HepG2 (cell line): ENCODE data around the gene RBM25. TPM values are rescaled to one million over a fixed set of nuclear protein-coding genes. Genes with fewer than 3 reads are reported as not detected.
A peak's percentile ranks its signal among the peaks of the same experiment; 100 is the strongest.

ENCODE experiments used
- ATM ChIP-seq: fragments of 450-650 bp; IDR thresholded peaks from 2 replicates; pipeline ENCODE4 v1.7.1; 2017; ENCODE audit warnings: mild to moderate bottlenecking, borderline replicate concordance
- DMAP1 ChIP-seq: IDR thresholded peaks from 2 replicates; pipeline ENCODE4 v1.6.1; 2016
- KLF16 ChIP-seq, 2 experiments: sonication (generic) in 1 of 2; formaldehyde crosslinking in 1 of 2; IDR thresholded peaks; 2 replicates each; pipeline versions ENCODE4 v1.6.1 to v1.8.0; 2016 to 2023; ENCODE audit warnings: missing genetic modification reagents in 2 of 2, missing compliant biosample characterization in 1 of 2
- RFX3 ChIP-seq: IDR thresholded peaks from 2 replicates; pipeline ENCODE4 v1.6.1; 2016; ENCODE audit warnings: missing biosample characterization, missing genetic modification reagents
- RXRA ChIP-seq: sonication (generic); formaldehyde crosslinking; IDR thresholded peaks from 2 replicates; pipeline ENCODE4 v1.5.1; 2020; ENCODE audit warnings: missing genetic modification reagents
- SAP130 ChIP-seq: IDR thresholded peaks from 2 replicates; pipeline ENCODE4 v1.6.1; 2016; ENCODE audit warnings: low read depth
- SOX13 ChIP-seq, 3 experiments: fragments of 450-650 bp in 1 of 3; sonication (generic) in 1 of 3; formaldehyde crosslinking in 1 of 3; IDR thresholded peaks in 2 of 3; conservative IDR thresholded peaks in 1 of 3; 2 replicates each; pipeline versions ENCODE4 v1.5.0 to v1.6.1; 2016 to 2020; ENCODE audit warnings: antibody characterized with exemption in 1 of 3, mild to moderate bottlenecking in 1 of 3, missing compliant biosample characterization in 1 of 3, missing genetic modification reagents in 1 of 3, moderate library complexity in 1 of 3
- SOX6 ChIP-seq, 2 experiments: fragments of 450-650 bp in 1 of 2; sonication (generic) in 1 of 2; formaldehyde crosslinking in 1 of 2; IDR thresholded peaks; 2 replicates each; pipeline versions ENCODE4 v1.4.0 to v1.6.1; 2017 to 2020; ENCODE audit warnings: antibody characterized with exemption in 1 of 2, mild to moderate bottlenecking in 1 of 2, missing genetic modification reagents in 1 of 2
- ZFP37 ChIP-seq: sonication (generic); formaldehyde crosslinking; IDR thresholded peaks from 2 replicates; pipeline ENCODE4 v1.4.0; 2020; ENCODE audit warnings: missing genetic modification reagents, borderline replicate concordance
- ZNF101 ChIP-seq: sonication (generic); formaldehyde crosslinking; IDR thresholded peaks from 2 replicates; pipeline ENCODE4 v1.4.0; 2020; ENCODE audit warnings: mild to moderate bottlenecking, low read depth, missing genetic modification reagents, borderline replicate concordance
- ZNF232 ChIP-seq: sonication (generic); formaldehyde crosslinking; IDR thresholded peaks from 2 replicates; pipeline ENCODE4 v1.4.0; 2020; ENCODE audit warnings: missing genetic modification reagents, borderline replicate concordance
- ZNF253 ChIP-seq: sonication (generic); formaldehyde crosslinking; IDR thresholded peaks from 2 replicates; pipeline ENCODE4 v1.8.0; 2022; ENCODE audit warnings: mild to moderate bottlenecking, missing genetic modification reagents, borderline replicate concordance
- ZNF264 ChIP-seq: sonication (generic); formaldehyde crosslinking; IDR thresholded peaks from 2 replicates; pipeline ENCODE4 v1.4.0; 2020; ENCODE audit warnings: missing genetic modification reagents
- ZNF34 ChIP-seq: sonication (generic); formaldehyde crosslinking; IDR thresholded peaks from 2 replicates; pipeline ENCODE4 v1.4.0; 2020; ENCODE audit warnings: mild to moderate bottlenecking, missing genetic modification reagents, borderline replicate concordance
- ZNF547 ChIP-seq: sonication (generic); formaldehyde crosslinking; IDR thresholded peaks from 2 replicates; pipeline ENCODE4 v1.5.1; 2020; ENCODE audit warnings: mild to moderate bottlenecking, missing genetic modification reagents
- ZNF839 ChIP-seq: sonication (generic); formaldehyde crosslinking; IDR thresholded peaks from 2 replicates; pipeline ENCODE4 v1.4.0; 2020; ENCODE audit warnings: missing genetic modification reagents, mild to moderate bottlenecking, borderline replicate concordance
- ZNF883 ChIP-seq: sonication (generic); formaldehyde crosslinking; IDR thresholded peaks from 2 replicates; pipeline ENCODE4 v1.5.1; 2020; ENCODE audit warnings: mild to moderate bottlenecking, missing genetic modification reagents; ENCODE audit errors: not compliant biosample characterization
- polyA plus RNA-seq, 8 experiments: library from polyadenylated mRNA; depleted of rRNA in 3 of 8; stranded (reverse) in 7 of 8; unstranded in 1 of 8; fragments of >200 nt; fragmentation: Illumina TruSeq in 4 of 8; extraction: Trizol in 4 of 8; gene quantifications; 2 replicates each; pipeline versions ENCODE4 v1.2.1 to v1.2.3, GENCODE V29; 2011 to 2016; ENCODE audit warnings: low read depth in 4 of 8, missing spikeins in 1 of 8, mixed read lengths in 1 of 8; ENCODE audit not compliant: insufficient read depth in 1 of 8
- total RNA-seq, 5 experiments: library from RNA; depleted of rRNA; stranded (reverse); fragments of >200 nt; fragmentation: Illumina TruSeq; extraction: Trizol; gene quantifications; 2 replicates each; pipeline ENCODE4 v1.2.3, GENCODE V29; 2016; ENCODE audit warnings: low read depth in 1 of 5
- TF ChIP-seq, protein P1 (sequence below): sonication (generic); formaldehyde crosslinking; IDR thresholded peaks from 2 replicates; pipeline ENCODE4 v1.4.0; 2020; ENCODE audit warnings: missing genetic modification reagents, borderline replicate concordance
- TF ChIP-seq, protein P2 (sequence below): sonication (generic); formaldehyde crosslinking; IDR thresholded peaks from 2 replicates; pipeline ENCODE4 v1.4.0; 2020; ENCODE audit warnings: missing genetic modification reagents
- TF ChIP-seq, protein P3 (sequence below): sonication (generic); formaldehyde crosslinking; IDR thresholded peaks from 2 replicates; pipeline ENCODE4 v1.4.0; 2020; ENCODE audit warnings: missing genetic modification reagents

The RBM25 gene
- total and polyA plus RNA-seq, 2 of the 13 experiments (the other 11 are each of a cell fraction or from before 2014, with no cell fraction given) = 34.1 to 65.9 TPM

DNA sequence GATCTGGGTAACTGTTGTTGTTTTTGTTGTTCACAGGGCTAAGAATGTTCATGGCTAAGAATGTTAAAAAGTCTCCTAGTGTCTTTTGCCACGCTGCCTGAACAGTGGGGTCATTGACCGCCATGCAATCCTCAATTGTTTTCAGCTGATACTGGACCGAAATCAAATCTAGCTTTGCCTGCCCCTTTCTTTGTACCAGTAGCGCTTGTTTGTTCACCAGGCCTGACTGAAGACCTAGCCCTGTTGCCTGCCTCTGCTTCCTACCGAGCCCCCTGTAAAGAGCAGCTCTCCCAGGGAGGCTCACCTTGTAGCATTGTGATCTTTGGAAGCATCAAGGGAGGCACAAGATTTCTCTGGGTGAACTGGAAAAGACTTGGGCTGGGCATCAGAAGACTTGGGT is 84.7 kb downstream of the RBM25 start (continued):
- TF ChIP-seq, protein P1, sequence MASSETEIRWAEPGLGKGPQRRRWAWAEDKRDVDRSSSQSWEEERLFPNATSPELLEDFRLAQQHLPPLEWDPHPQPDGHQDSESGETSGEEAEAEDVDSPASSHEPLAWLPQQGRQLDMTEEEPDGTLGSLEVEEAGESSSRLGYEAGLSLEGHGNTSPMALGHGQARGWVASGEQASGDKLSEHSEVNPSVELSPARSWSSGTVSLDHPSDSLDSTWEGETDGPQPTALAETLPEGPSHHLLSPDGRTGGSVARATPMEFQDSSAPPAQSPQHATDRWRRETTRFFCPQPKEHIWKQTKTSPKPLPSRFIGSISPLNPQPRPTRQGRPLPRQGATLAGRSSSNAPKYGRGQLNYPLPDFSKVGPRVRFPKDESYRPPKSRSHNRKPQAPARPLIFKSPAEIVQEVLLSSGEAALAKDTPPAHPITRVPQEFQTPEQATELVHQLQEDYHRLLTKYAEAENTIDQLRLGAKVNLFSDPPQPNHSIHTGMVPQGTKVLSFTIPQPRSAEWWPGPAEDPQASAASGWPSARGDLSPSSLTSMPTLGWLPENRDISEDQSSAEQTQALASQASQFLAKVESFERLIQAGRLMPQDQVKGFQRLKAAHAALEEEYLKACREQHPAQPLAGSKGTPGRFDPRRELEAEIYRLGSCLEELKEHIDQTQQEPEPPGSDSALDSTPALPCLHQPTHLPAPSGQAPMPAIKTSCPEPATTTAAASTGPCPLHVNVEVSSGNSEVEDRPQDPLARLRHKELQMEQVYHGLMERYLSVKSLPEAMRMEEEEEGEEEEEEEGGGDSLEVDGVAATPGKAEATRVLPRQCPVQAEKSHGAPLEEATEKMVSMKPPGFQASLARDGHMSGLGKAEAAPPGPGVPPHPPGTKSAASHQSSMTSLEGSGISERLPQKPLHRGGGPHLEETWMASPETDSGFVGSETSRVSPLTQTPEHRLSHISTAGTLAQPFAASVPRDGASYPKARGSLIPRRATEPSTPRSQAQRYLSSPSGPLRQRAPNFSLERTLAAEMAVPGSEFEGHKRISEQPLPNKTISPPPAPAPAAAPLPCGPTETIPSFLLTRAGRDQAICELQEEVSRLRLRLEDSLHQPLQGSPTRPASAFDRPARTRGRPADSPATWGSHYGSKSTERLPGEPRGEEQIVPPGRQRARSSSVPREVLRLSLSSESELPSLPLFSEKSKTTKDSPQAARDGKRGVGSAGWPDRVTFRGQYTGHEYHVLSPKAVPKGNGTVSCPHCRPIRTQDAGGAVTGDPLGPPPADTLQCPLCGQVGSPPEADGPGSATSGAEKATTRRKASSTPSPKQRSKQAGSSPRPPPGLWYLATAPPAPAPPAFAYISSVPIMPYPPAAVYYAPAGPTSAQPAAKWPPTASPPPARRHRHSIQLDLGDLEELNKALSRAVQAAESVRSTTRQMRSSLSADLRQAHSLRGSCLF (CRISPR knock-in tag) = no peak
- TF ChIP-seq SAP130 = no peak
- no peak for TF ChIP-seq KLF16 (CRISPR knock-in tag; IDR thresholded peaks at IDR 0.05)
- TF ChIP-seq ZNF34 (CRISPR knock-in tag) = no peak
- TF ChIP-seq SOX13 (IDR thresholded peaks at IDR 0.05) = no peak
- peak in 1 of 2 experiments; percentile 64; a peak in 2 of 4 replicates for TF ChIP-seq SOX13 (CRISPR knock-in tag; conservative IDR thresholded peaks at IDR 0.05 in 1 of 2, IDR thresholded peaks at IDR 0.05 in 1 of 2)
- TF ChIP-seq, protein P2, sequence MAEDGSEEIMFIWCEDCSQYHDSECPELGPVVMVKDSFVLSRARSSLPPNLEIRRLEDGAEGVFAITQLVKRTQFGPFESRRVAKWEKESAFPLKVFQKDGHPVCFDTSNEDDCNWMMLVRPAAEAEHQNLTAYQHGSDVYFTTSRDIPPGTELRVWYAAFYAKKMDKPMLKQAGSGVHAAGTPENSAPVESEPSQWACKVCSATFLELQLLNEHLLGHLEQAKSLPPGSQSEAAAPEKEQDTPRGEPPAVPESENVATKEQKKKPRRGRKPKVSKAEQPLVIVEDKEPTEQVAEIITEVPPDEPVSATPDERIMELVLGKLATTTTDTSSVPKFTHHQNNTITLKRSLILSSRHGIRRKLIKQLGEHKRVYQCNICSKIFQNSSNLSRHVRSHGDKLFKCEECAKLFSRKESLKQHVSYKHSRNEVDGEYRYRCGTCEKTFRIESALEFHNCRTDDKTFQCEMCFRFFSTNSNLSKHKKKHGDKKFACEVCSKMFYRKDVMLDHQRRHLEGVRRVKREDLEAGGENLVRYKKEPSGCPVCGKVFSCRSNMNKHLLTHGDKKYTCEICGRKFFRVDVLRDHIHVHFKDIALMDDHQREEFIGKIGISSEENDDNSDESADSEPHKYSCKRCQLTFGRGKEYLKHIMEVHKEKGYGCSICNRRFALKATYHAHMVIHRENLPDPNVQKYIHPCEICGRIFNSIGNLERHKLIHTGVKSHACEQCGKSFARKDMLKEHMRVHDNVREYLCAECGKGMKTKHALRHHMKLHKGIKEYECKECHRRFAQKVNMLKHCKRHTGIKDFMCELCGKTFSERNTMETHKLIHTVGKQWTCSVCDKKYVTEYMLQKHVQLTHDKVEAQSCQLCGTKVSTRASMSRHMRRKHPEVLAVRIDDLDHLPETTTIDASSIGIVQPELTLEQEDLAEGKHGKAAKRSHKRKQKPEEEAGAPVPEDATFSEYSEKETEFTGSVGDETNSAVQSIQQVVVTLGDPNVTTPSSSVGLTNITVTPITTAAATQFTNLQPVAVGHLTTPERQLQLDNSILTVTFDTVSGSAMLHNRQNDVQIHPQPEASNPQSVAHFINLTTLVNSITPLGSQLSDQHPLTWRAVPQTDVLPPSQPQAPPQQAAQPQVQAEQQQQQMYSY (CRISPR knock-in tag) = no peak
- no peak for TF ChIP-seq SOX6 (IDR thresholded peaks at IDR 0.05)
- peak; percentile 50 for TF ChIP-seq SOX6 (CRISPR knock-in tag; IDR thresholded peaks at IDR 0.05)
- TF ChIP-seq, protein P3, sequence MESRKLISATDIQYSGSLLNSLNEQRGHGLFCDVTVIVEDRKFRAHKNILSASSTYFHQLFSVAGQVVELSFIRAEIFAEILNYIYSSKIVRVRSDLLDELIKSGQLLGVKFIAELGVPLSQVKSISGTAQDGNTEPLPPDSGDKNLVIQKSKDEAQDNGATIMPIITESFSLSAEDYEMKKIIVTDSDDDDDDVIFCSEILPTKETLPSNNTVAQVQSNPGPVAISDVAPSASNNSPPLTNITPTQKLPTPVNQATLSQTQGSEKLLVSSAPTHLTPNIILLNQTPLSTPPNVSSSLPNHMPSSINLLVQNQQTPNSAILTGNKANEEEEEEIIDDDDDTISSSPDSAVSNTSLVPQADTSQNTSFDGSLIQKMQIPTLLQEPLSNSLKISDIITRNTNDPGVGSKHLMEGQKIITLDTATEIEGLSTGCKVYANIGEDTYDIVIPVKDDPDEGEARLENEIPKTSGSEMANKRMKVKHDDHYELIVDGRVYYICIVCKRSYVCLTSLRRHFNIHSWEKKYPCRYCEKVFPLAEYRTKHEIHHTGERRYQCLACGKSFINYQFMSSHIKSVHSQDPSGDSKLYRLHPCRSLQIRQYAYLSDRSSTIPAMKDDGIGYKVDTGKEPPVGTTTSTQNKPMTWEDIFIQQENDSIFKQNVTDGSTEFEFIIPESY (CRISPR knock-in tag) = peak; percentile 77
- TF ChIP-seq ZNF101 (CRISPR knock-in tag) = no peak
- no peak for TF ChIP-seq ZNF253 (CRISPR knock-in tag)
- TF ChIP-seq ZNF839 (CRISPR knock-in tag) = no peak
- no peak for TF ChIP-seq RFX3
- no peak for TF ChIP-seq ATM
- no peak for TF ChIP-seq ZNF883 (CRISPR knock-in tag)
- TF ChIP-seq ZNF232 (CRISPR knock-in tag) = no peak
- TF ChIP-seq RXRA (CRISPR knock-in tag) = peak; percentile 46; the same call in 1 of the 2 replicates
- TF ChIP-seq ZNF264 (CRISPR knock-in tag) = no peak
- no peak for TF ChIP-seq ZNF547 (CRISPR knock-in tag)
- no peak for TF ChIP-seq DMAP1 (CRISPR knock-in tag)
- TF ChIP-seq ZFP37 (CRISPR knock-in tag) = no peak
